Measurements from ENCODE around the gene FOXN3.

The FOXN3 gene

DNA sequence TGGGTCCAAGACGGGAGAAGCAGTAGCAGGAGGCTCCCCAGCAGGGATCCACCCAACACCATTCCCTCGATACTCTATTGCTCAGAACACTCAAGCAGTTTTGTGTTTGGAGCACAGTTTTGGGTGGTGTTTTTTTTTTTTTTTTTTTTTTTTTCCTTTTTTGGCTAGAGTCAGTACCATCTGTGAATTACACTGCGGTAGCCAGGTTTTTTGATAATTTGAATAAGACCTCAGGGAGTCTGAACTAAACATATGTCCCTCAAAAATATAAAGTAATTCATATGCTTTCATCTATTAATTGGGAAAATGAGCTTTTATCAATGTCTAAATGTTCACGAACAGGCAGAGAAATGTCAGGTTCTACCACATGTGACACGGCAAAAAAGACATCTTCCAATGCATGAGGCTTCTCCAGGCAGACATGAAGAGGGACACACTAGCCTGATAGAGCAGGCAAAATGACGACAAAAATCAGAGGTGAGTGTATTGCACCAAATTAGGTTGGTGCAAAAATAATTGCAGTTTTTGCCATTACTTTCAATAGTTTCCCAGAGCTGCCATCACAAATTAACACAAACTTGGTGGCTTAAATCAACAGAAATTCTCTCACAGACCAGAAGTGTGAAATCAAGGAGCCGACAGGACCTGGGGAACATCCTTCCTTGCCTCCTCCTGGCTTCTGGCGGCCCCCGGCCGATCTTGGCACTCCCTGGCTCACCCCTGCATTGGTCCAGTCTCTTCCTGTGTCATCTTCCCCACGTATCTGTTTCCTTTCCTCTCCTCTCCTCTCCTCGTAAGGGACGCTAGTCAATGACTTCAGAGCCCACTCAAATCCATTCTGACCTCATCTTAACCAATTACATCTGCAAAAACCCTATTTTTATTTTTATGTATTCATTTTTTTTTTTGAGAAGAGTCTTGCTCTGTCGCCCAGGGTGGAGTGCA, 33.9 kb downstream of the FOXN3 start:
- DNase-seq, result no peak

- DNase-seq, result no peak
These were observed 34.5 kb downstream of the FOXN3 start for GRCh38 chr14:89382487-89382886.

DNA sequence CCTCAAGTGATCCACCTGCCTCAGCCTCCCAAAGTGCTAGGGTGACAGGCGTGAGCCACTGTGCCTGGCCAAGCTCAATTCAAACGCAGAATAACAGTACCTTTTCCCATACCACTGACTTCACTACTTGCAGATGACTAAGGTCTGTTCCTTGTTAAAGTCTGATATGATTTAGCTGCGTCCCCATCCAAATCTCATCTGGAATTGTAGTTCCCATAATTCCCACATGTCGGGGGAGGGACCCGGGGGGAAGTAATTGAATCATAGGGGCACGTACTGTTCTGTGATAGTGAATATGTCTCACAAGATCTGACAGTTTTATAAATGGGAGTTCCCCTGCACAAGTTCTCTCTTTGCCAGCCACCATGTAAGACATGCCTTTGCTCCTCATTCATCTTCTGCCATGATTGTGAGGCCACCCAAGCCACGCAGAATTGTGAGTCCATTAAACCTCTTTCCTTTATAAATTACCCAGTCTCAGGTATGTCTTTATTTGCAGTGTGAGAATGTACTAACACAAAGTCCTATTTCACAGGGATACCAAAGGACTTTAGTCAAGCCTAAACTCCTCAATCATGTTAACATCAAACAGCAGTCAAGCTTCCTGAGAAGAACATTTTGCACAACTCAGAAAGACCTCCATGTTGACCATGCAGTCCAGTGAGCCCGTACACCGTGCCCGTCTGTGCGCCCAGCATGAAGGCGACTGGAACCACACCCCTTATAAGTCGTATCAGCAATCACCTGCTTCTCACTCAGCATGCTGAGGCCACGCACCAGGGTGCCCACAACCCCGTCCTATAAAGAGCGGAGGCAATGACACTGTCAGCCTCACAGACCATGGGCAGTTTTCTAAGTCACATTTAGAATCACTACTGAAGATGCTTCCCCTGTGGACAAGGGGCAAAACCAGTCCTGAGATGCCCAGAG, 36.9 kb downstream of the FOXN3 start:
- DNase-seq, result no peak

DNA sequence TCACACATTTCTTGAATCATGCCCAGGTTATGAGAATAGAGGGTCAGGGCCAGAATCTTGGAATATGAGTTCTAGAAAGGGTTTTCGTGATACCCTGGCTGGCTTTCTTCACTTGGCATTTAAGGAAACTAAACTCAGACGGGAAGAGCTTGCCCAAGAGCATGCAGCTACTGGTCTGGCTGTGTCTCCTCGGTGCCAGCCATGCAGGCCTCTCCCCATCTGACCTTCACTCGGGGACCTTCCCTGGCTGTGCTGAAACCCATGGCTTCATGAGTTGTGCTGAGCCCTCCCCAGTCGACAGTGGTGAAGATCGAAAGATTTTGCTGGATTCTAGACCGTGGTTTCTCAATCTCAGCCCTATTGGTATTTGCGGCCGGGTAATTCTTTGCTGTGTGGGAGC, 38.0 kb downstream of the FOXN3 start:
- no peak for DNase-seq

- DNase-seq, result no peak
These were observed 38.9 kb downstream of the FOXN3 start for GRCh38 chr14:89378119-89378518.

DNA sequence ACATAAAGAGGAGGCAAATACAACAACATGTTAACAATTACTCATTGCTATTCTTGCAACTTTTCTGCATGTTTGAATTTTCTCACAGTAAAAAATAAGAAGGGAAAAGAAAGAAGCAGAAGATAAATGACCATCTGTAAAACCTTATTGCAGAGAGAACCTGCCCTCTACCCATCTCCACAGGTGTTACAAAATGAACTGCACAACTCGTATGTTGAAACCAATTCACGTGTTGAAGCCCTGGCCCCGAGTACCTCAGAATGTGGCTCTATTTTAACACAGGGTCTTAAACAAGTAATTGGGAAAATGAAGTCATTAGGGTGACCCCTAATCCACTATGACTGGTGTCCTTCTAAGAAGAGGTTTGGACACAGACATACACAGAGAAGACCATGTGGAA, 39.5 kb downstream of the FOXN3 start:
- no peak for DNase-seq

- no peak for DNase-seq
These were observed 42.1 kb downstream of the FOXN3 start for GRCh38 chr14:89374908-89375307.

GRCh38 chr14:89373185-89373584, 43.8 kb downstream of the FOXN3 start:
- DNase-seq, result no peak

- no peak for DNase-seq
These were observed 44.5 kb downstream of the FOXN3 start for GRCh38 chr14:89372512-89372883.

DNA sequence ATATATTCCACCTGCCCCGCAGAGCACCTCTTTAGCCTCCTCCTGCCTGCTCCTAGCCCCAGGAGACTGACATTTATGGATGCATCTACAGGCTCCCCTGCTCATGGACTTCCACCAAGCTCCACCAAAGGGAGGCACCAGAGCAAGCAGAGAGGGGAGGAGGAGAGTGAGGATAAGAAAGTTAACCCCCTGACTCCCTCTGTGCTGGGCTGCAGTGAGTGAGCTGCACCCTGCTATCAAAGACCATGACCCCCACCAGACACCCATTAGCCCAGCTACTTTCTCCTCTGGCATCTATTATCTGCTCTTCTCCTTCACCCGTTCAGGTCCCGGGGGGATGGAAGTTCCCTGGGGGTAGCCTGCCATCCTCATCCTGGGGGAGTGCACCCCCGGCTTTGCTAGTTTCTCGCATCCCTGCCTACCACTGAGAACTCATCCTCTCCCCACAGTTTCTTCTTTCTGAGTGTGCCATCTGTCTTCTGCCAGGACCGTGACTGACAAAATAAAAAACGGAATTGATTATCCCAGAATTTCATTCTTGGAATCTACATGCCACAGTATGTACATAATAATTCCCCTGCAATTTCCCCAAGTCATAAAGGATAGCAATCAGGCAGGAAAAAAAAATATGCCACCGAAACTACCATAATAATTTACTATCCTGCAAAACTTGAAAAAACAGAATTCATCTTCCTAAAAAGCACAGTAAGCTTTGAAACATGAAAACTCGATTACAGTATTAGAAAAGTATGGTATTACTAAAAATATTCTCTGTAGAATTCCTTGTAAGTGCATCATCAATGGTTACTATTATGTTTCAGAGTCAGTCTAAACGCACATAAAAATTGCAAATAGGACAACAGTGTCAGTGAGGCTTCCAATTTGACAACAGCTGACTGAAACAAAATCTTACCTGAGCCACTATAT, 45.2 kb downstream of the FOXN3 start:
- DNase-seq, result no peak

GRCh38 chr14:89370781-89371180, 46.3 kb downstream of the FOXN3 start:
- no peak for DNase-seq

GRCh38 chr14:89370381-89370780, 46.7 kb downstream of the FOXN3 start:
- no peak for DNase-seq

- DNase-seq, result no peak
These were observed 47.4 kb downstream of the FOXN3 start for GRCh38 chr14:89369656-89370055.

- DNase-seq, result no peak
These were observed 48.2 kb downstream of the FOXN3 start for GRCh38 chr14:89368490-89369477.

DNA sequence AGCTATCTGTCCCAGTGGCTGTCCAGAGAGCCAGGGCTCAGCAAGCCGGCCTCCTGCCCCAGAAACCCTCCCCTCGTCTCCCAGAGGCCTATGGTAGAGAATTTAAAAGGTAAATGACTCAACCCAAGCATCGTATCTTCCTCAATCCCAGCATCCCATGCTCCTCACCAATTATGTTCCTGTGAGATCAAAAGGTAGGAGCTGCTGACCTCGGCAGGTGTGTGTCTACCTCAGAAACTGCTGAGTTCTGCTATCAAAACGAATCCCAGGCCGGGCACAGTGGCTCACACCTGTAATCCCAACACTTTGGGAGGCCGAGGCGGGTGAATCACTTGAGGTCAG, 49.3 kb downstream of the FOXN3 start:
- DNase-seq, result no peak

- DNase-seq, result no peak
These were observed 49.9 kb downstream of the FOXN3 start for GRCh38 chr14:89366864-89367778.

DNA sequence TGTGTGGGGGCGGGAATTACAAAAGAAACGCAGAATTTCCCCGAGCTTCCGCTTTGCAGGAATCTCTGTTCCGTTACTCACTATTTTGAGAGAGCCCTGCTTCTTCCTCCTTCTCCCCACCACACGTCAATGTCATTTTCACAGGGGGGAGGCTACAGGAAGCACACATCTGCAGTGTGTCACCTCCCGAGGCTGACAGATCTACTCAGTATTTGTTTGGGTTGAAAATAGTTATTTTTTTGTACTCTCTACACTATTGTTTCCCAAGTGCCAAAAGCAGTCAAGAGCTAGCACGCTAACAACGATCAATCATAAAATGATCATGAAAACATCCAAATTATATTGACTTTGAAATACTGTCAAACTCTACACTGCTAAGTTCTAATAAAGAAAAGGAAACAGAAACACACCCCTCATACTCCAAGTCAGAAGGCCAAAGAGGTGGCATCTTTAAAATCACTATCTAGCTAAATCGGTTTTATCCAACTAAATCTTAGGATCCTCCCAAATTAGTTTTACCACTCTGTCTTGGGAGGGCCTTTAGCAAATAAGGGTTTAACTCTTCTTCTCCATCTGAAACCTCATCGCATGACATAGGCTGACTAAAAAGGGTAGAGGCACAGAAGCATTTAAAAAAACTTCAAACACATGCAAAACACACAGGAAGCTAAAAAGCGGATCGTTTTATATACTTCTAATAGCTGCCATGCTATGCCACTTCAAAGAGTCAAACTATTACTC, 51.8 kb downstream of the FOXN3 start:
- DNase-seq, result no peak

DNA sequence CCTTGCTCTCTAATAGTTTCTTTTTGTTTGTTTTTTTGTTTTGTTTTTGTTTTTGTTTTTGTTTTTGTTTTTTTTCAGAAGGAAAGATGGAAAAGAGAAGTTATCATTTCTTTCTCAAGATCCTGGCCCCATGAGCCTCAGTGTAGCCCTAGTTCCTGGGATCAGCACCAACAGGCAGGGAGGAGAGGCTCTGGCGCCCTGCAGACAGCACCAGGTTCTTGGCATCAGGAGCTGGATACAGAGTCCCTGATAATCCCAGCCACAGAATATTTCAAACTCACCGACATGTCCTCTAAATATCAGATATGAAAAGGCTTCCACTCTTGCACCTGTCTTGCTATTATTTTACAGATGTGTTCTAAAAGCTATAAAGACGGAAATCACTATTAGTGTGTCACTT, 52.7 kb downstream of the FOXN3 start:
- no peak for DNase-seq

DNA sequence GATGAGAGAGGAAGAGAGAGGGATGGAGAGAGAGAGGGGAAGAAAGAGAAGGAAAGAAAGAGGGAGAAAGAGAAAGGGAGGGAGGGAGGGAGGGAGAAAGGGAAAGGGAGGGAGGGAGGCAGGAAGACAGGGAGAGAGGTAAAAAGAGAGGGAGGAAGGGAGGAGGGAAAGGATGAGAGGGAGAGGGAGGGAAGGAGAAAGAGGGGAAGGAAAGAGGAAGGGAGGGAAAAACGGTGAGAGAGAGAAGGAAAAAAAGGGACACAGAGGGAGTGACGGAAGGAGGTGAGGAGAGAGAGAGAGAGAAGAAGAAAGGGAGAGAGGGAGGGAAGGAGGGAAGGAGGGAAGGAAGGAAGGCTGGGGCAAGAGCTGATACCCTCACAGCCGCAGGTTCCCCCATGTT, 56.8 kb downstream of the FOXN3 start:
- no peak for DNase-seq
